Measurements from ENCODE around the gene MAST4.
"Not testable (repeated sequence)": the region's sequence is repeated elsewhere in the genome, so short reads cannot be mapped to it uniquely, and the experiment has no call there.

The MAST4 gene

GRCh38 chr5:67163863-67164595 is 567.8 kb downstream of the MAST4 start:
- Histone ChIP-seq H3K27me3 (ENCODE audit: control insufficient read depth, insufficient read depth, low read length) (no peaks in the 10 kb centered on the region), H3K9me3 (ENCODE audit: control insufficient read depth, insufficient read depth, low read length) (no peaks in the 10 kb centered on the region), H3K9ac (ENCODE audit: low read depth, low read length) (no peak overlapping the region)

DNA sequence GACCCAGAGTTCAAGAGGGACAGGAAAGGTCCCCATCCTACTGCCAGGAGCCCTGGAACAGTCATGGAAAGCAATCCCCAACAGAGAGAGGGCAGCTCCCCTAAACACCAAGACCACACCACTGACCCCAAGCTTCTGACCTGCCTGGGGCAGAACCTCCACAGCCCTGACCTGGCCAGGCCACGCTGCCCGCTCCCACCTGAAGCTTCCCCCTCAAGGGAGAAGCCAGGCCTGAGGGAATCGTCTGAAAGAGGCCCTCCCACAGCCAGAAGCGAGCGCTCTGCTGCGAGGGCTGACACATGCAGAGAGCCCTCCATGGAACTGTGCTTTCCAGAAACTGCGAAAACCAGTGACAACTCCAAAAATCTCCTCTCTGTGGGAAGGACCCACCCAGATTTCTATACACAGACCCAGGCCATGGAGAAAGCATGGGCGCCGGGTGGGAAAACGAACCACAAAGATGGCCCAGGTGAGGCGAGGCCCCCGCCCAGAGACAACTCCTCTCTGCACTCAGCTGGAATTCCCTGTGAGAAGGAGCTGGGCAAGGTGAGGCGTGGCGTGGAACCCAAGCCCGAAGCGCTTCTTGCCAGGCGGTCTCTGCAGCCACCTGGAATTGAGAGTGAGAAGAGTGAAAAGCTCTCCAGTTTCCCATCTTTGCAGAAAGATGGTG is 568.8 kb downstream of the MAST4 start:
- Histone ChIP-seq H3K4me3 (ENCODE audit: low read depth, low read length) (no peak overlapping the region), H3K9ac (ENCODE audit: low read depth, low read length) (no peak overlapping the region), H3K27me3 (ENCODE audit: control insufficient read depth, insufficient read depth, low read length) (no peaks in the 10 kb centered on the region), H3K36me3 (ENCODE audit: control insufficient read depth, insufficient read depth, low read length) (no peaks in the 10 kb centered on the region), H3K4me1 (ENCODE audit: control insufficient read depth, insufficient read depth, low read length) (peaks cover 4% of the 10 kb centered on the region), H3K9me3 (ENCODE audit: control insufficient read depth, insufficient read depth, low read length) (no peaks in the 10 kb centered on the region)

More at GRCh38 chr5:67163863-67164595, 567.8 kb downstream of the MAST4 start:
- no peak overlapping the region for H3K4me3 ChIP-seq (ENCODE audit: low read depth, low read length)
- H3K36me3 ChIP-seq (ENCODE audit: control insufficient read depth, insufficient read depth, low read length) = no peaks in the 10 kb centered on the region
- H3K4me1 ChIP-seq (ENCODE audit: control insufficient read depth, insufficient read depth, low read length) = peaks cover 4% of the 10 kb centered on the region

- Histone ChIP-seq H3K4me1 (ENCODE audit: control insufficient read depth, insufficient read depth, low read length) (peaks cover 4% of the 10 kb centered on the region), H3K4me3 (ENCODE audit: low read depth, low read length) (peak overlapping the region; percentile 53), H3K27me3 (ENCODE audit: control insufficient read depth, insufficient read depth, low read length) (no peaks in the 10 kb centered on the region), H3K9me3 (ENCODE audit: control insufficient read depth, insufficient read depth, low read length) (no peaks in the 10 kb centered on the region), H3K36me3 (ENCODE audit: control insufficient read depth, insufficient read depth, low read length) (no peaks in the 10 kb centered on the region), H3K9ac (ENCODE audit: low read depth, low read length) (peak overlapping the region; percentile 88)
These were observed 569.6 kb downstream of the MAST4 start for GRCh38 chr5:67165526-67166459.

DNA sequence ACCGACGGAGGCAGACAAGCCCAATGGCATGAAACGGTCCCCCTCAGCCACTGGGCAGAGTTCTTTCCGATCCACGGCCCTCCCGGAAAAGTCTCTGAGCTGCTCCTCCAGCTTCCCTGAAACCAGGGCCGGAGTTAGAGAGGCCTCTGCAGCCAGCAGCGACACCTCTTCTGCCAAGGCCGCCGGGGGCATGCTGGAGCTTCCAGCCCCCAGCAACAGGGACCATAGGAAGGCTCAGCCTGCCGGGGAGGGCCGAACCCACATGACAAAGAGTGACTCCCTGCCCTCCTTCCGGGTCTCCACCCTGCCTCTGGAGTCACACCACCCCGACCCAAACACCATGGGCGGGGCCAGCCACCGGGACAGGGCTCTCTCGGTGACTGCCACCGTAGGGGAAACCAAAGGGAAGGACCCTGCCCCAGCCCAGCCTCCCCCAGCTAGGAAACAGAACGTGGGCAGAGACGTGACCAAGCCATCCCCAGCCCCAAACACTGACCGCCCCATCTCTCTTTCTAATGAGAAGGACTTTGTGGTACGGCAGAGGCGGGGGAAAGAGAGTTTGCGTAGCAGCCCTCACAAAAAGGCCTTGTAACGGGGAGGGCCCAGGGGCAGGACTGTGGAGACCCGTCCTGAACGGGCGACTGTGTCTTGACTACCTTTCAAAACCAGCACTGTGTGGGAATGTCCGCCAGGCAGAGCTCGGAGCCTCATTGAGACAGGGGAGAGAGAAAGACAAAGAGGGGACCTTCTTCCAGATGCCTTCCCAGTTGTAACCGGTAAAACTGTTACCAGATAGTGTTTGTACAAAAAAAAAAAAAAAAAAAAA is 570.5 kb downstream of the MAST4 start:
- Histone ChIP-seq H3K4me1 (ENCODE audit: control insufficient read depth, insufficient read depth, low read length) (peaks cover 4% of the 10 kb centered on the region), H3K27me3 (ENCODE audit: control insufficient read depth, insufficient read depth, low read length) (no peaks in the 10 kb centered on the region), H3K9ac (ENCODE audit: low read depth, low read length) (peak overlapping the region; percentile 88), H3K36me3 (ENCODE audit: control insufficient read depth, insufficient read depth, low read length) (no peaks in the 10 kb centered on the region), H3K4me3 (ENCODE audit: low read depth, low read length) (peak overlapping the region; percentile 53), H3K9me3 (ENCODE audit: control insufficient read depth, insufficient read depth, low read length) (no peaks in the 10 kb centered on the region)

DNA sequence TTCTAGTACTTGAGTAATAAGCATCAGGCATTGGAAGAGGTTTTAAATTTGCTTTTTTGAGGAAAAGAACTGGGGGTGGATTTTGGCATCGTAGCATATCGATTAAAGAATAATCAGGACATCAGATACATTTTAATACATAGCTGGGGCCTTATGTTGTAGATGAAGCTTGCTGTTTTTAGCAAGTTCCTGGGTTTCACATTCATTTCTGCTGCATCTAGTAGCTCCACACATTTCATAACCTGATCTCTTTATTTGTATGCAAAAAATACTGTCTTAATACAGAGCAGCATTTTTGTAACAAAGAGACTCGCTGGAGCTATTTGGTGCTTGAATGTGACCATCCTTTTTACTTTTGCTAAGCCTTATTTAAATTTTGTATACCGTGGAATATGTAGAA is 571.9 kb downstream of the MAST4 start:
- Histone ChIP-seq H3K27me3 (ENCODE audit: control insufficient read depth, insufficient read depth, low read length) (no peaks in the 10 kb centered on the region), H3K9ac (ENCODE audit: low read depth, low read length) (no peak overlapping the region), H3K4me3 (ENCODE audit: low read depth, low read length) (no peak overlapping the region)

DNA sequence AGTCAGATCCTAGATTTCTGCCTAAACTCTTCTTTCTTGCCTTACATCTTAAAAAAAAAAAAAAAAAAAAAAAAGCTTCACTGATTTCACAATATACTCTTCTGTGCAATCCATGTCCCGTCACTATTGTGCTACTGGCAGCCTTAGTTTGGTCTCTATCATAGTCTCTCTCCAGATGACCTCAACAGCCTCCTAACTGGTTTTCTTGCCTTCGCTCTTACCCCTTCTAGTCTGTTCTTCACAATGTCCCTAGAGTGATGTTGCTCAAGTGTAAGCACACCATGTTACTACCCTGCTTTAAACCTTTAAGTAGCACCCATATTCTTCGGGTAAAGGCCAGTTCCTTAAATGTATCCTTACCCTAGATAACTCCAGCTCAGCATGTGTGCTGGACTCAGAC is 574.6 kb downstream of the MAST4 start:
- Histone ChIP-seq H3K36me3 (ENCODE audit: control insufficient read depth, insufficient read depth, low read length) (no peaks in the 10 kb centered on the region), H3K9ac (ENCODE audit: low read depth, low read length) (no peak overlapping the region), H3K9me3 (ENCODE audit: control insufficient read depth, insufficient read depth, low read length) (no peaks in the 10 kb centered on the region), H3K4me1 (ENCODE audit: control insufficient read depth, insufficient read depth, low read length) (peaks cover 2% of the 10 kb centered on the region), H3K4me3 (ENCODE audit: low read depth, low read length) (no peak overlapping the region), H3K27me3 (ENCODE audit: control insufficient read depth, insufficient read depth, low read length) (no peaks in the 10 kb centered on the region)

More for the DNA sequence above, 571.9 kb downstream of the MAST4 start:
- no peaks in the 10 kb centered on the region for H3K36me3 ChIP-seq (ENCODE audit: control insufficient read depth, insufficient read depth, low read length)
- no peaks in the 10 kb centered on the region for H3K9me3 ChIP-seq (ENCODE audit: control insufficient read depth, insufficient read depth, low read length)
- H3K4me1 ChIP-seq (ENCODE audit: control insufficient read depth, insufficient read depth, low read length) = peaks cover 2% of the 10 kb centered on the region

DNA sequence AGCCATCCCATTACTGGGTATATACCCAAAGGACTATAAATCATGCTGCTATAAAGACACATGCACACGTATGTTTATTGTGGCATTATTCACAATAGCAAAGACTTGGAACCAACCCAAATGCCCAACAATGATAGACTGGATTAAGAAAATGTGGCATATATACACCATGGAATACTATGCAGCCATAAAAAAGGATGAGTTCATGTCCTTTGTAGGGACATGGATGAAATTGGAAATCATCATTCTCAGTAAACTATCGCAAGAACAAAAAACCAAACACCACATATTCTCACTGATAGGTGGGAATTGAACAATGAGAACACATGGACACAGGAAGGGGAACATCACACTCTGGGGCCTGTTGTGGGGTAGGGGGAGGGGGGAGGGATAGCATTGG is 577.2 kb downstream of the MAST4 start:
- not testable (repeated sequence) for H3K9me3 ChIP-seq (ENCODE audit: control insufficient read depth, insufficient read depth, low read length); H3K4me3 ChIP-seq (ENCODE audit: low read depth, low read length); H3K27me3 ChIP-seq (ENCODE audit: control insufficient read depth, insufficient read depth, low read length); H3K36me3 ChIP-seq (ENCODE audit: control insufficient read depth, insufficient read depth, low read length); H3K9ac ChIP-seq (ENCODE audit: low read depth, low read length); H3K4me1 ChIP-seq (ENCODE audit: control insufficient read depth, insufficient read depth, low read length)

DNA sequence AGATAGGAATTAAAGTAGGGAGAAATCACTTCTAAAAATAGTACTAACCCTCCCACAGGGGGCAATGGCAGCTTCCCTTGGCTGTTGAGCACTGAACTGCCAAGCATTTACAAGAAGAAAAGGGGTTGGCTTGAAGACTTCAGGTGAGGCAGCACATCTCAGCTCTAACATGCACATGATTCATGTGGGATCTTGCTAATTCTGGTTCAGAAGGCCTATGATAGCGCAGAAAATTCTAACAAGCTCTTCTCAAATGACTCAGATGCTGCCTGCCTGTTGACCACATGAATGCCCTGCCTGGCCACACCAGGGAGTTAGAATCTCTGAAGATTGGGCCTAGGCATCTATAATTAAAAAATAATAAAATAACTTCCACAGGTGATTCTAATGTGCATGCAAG is 577.8 kb downstream of the MAST4 start:
- Histone ChIP-seq H3K4me1 (ENCODE audit: control insufficient read depth, insufficient read depth, low read length) (no peaks in the 10 kb centered on the region), H3K4me3 (ENCODE audit: low read depth, low read length) (no peak overlapping the region), H3K36me3 (ENCODE audit: control insufficient read depth, insufficient read depth, low read length) (no peaks in the 10 kb centered on the region), H3K9ac (ENCODE audit: low read depth, low read length) (no peak overlapping the region), H3K27me3 (ENCODE audit: control insufficient read depth, insufficient read depth, low read length) (no peaks in the 10 kb centered on the region), H3K9me3 (ENCODE audit: control insufficient read depth, insufficient read depth, low read length) (no peaks in the 10 kb centered on the region)

DNA sequence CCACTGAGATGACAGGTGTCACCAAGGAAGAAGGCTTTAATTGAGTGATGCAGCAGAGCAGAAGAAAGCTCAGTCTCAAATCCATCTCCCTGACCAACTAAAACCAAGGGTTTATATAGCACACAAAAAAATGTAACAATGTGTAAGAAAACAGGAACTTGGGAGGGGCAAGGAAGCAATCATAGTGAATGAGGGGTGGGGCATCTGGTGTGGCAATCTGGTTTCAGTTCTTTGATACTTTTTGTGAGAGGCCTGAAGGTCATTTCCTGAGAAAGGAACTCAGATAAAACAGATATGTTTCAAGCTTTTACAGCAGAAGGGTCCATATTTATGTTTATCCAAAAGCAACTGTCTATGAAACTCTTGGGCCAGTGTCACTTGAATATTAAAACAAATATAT is 580.7 kb downstream of the MAST4 start:
- Histone ChIP-seq H3K9me3 (ENCODE audit: control insufficient read depth, insufficient read depth, low read length) (no peaks in the 10 kb centered on the region), H3K4me1 (ENCODE audit: control insufficient read depth, insufficient read depth, low read length) (peaks cover 5% of the 10 kb centered on the region), H3K4me3 (ENCODE audit: low read depth, low read length) (no peak overlapping the region), H3K27me3 (ENCODE audit: control insufficient read depth, insufficient read depth, low read length) (no peaks in the 10 kb centered on the region), H3K9ac (ENCODE audit: low read depth, low read length) (no peak overlapping the region), H3K36me3 (ENCODE audit: control insufficient read depth, insufficient read depth, low read length) (no peaks in the 10 kb centered on the region)

DNA sequence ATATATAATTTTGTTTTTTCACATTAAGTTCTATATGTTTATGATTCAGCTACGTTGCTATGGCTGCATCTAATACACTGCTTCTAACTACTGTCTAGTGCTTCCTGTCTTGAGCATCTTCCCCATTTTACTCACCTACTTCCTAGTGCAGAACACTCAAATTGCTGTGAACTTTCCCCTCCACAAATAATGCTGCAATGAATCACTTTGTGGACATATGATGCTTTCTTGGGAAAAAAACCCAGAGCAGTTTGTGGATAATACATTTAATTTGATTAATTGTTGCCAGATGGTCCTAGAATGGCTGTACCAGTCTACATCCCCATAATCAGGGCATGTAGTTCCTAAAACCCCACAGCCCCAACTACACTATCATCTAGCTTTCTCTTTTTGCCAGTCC is 581.9 kb downstream of the MAST4 start:
- Histone ChIP-seq H3K27me3 (ENCODE audit: control insufficient read depth, insufficient read depth, low read length) (no peaks in the 10 kb centered on the region), H3K36me3 (ENCODE audit: control insufficient read depth, insufficient read depth, low read length) (no peaks in the 10 kb centered on the region), H3K9ac (ENCODE audit: low read depth, low read length) (no peak overlapping the region), H3K4me1 (ENCODE audit: control insufficient read depth, insufficient read depth, low read length) (peaks cover 12% of the 10 kb centered on the region), H3K4me3 (ENCODE audit: low read depth, low read length) (no peak overlapping the region), H3K9me3 (ENCODE audit: control insufficient read depth, insufficient read depth, low read length) (no peaks in the 10 kb centered on the region)

- Histone ChIP-seq H3K9ac (ENCODE audit: low read depth, low read length) (no peak overlapping the region), H3K4me1 (ENCODE audit: control insufficient read depth, insufficient read depth, low read length) (peaks cover 12% of the 10 kb centered on the region), H3K27me3 (ENCODE audit: control insufficient read depth, insufficient read depth, low read length) (peaks cover 5% of the 10 kb centered on the region), H3K9me3 (ENCODE audit: control insufficient read depth, insufficient read depth, low read length) (no peaks in the 10 kb centered on the region), H3K4me3 (ENCODE audit: low read depth, low read length) (no peak overlapping the region), H3K36me3 (ENCODE audit: control insufficient read depth, insufficient read depth, low read length) (no peaks in the 10 kb centered on the region)
These were observed 582.8 kb downstream of the MAST4 start for GRCh38 chr5:67178966-67179365.
